Measurements from ENCODE around the gene ESRRG. TPM values are rescaled to one million over a fixed set of nuclear protein-coding genes. Genes with fewer than 3 reads are reported as not detected.

The ESRRG gene
- polyA plus RNA-seq, 1 donor from 2014 or later = 3.7 TPM

DNA sequence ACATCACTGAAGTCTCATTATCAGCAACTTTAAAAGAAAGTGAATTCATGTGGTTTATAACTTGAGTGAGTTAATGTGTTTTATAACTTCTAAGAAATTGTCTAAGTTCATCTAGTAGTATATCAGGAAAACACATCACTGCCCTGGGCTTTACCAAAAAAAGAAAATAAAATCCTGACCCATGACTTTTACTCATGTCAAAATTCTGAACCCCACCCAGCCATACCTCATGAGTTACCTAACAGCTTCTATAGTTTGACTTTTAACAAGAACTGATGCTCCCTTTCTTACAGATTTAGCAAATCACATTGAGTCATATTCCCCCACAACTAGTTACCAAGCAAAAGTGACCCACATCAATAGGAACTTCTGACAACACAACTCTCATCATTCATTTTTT lies 57.4 kb downstream of the ESRRG start:
- Histone ChIP-seq H3K36me3 (ENCODE audit: insufficient read depth, low read length) (no peaks in the 10 kb centered on the region), H4K20me1 (ENCODE audit: insufficient read depth) (no peaks in the 10 kb centered on the region), H3F3A (ENCODE audit: insufficient read depth, low read length, poor library complexity, severe bottlenecking) (no peaks in the 10 kb centered on the region), H3K79me2 (replicated peaks; ENCODE audit: insufficient read depth, low read length) (no peaks in the 10 kb centered on the region), H3K9ac (ENCODE audit: low read length) (no peak overlapping the region), H3K9me2 (ENCODE audit: insufficient read depth, low read length) (no peaks in the 10 kb centered on the region), H3K4me3 (ENCODE audit: low read length) (no peak overlapping the region), H3K9me3 (ENCODE audit: low read length) (no peaks in the 10 kb centered on the region), H2AFZ (ENCODE audit: low read depth, low read length) (no peak overlapping the region), H3K27ac (ENCODE audit: low read length) (no peak overlapping the region), H3K4me2 (ENCODE audit: low read length) (no peak overlapping the region), H3K27me3 (ENCODE audit: insufficient read depth, low read depth, low read length) (no peaks in the 10 kb centered on the region)
- TF ChIP-seq TAF1 (IDR thresholded peaks at IDR 0.05; ENCODE audit: low read depth) (no peak), EP300 (conservative IDR thresholded peaks at IDR 0.05; ENCODE audit: poor library complexity, severe bottlenecking) (no peak), POLR2AphosphoS5 (IDR thresholded peaks at IDR 0.05) (no peak), EZH2 (IDR thresholded peaks at IDR 0.05; ENCODE audit: borderline replicate concordance, insufficient read depth, low read length, poor library complexity, severe bottlenecking) (no peak), SMC3 (conservative IDR thresholded peaks at IDR 0.05; ENCODE audit: poor library complexity) (no peak), RAD21 (conservative IDR thresholded peaks at IDR 0.05) (no peak), MXI1 (conservative IDR thresholded peaks at IDR 0.05; ENCODE audit: poor library complexity, severe bottlenecking) (no peak)
- TF ChIP-seq, protein P1, sequence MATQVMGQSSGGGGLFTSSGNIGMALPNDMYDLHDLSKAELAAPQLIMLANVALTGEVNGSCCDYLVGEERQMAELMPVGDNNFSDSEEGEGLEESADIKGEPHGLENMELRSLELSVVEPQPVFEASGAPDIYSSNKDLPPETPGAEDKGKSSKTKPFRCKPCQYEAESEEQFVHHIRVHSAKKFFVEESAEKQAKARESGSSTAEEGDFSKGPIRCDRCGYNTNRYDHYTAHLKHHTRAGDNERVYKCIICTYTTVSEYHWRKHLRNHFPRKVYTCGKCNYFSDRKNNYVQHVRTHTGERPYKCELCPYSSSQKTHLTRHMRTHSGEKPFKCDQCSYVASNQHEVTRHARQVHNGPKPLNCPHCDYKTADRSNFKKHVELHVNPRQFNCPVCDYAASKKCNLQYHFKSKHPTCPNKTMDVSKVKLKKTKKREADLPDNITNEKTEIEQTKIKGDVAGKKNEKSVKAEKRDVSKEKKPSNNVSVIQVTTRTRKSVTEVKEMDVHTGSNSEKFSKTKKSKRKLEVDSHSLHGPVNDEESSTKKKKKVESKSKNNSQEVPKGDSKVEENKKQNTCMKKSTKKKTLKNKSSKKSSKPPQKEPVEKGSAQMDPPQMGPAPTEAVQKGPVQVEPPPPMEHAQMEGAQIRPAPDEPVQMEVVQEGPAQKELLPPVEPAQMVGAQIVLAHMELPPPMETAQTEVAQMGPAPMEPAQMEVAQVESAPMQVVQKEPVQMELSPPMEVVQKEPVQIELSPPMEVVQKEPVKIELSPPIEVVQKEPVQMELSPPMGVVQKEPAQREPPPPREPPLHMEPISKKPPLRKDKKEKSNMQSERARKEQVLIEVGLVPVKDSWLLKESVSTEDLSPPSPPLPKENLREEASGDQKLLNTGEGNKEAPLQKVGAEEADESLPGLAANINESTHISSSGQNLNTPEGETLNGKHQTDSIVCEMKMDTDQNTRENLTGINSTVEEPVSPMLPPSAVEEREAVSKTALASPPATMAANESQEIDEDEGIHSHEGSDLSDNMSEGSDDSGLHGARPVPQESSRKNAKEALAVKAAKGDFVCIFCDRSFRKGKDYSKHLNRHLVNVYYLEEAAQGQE (IDR thresholded peaks at IDR 0.05; ENCODE audit: borderline replicate concordance) = no peak
- TF ChIP-seq, protein P2, sequence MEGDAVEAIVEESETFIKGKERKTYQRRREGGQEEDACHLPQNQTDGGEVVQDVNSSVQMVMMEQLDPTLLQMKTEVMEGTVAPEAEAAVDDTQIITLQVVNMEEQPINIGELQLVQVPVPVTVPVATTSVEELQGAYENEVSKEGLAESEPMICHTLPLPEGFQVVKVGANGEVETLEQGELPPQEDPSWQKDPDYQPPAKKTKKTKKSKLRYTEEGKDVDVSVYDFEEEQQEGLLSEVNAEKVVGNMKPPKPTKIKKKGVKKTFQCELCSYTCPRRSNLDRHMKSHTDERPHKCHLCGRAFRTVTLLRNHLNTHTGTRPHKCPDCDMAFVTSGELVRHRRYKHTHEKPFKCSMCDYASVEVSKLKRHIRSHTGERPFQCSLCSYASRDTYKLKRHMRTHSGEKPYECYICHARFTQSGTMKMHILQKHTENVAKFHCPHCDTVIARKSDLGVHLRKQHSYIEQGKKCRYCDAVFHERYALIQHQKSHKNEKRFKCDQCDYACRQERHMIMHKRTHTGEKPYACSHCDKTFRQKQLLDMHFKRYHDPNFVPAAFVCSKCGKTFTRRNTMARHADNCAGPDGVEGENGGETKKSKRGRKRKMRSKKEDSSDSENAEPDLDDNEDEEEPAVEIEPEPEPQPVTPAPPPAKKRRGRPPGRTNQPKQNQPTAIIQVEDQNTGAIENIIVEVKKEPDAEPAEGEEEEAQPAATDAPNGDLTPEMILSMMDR (IDR thresholded peaks at IDR 0.05; ENCODE audit: poor library complexity, severe bottlenecking) = no peak

DNA sequence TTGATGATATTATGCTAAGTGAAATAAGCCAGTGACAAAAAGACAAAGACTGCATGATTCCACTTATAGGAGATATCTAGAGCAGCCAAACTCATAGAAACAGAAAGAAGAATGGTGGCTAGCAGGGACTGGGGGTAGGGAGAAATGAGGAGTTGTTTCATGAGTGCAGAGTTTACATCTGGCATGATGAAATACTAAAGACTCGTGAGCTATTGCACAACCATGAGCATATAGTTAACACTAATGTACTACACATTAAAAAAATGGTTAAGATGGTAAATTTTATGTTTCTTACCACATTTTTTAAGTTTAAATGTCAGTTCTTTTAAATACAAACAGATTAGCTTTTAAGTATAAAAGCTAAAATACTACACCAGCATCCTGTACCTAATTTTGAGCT lies 57.8 kb downstream of the ESRRG start:
- Histone ChIP-seq H2AFZ (ENCODE audit: low read depth, low read length) (no peak overlapping the region), H3K27ac (ENCODE audit: low read length) (no peak overlapping the region), H3F3A (ENCODE audit: insufficient read depth, low read length, poor library complexity, severe bottlenecking) (no peaks in the 10 kb centered on the region), H3K9me2 (ENCODE audit: insufficient read depth, low read length) (no peaks in the 10 kb centered on the region), H3K79me2 (replicated peaks; ENCODE audit: insufficient read depth, low read length) (no peaks in the 10 kb centered on the region), H3K4me3 (ENCODE audit: low read length) (no peak overlapping the region), H4K20me1 (ENCODE audit: insufficient read depth) (no peaks in the 10 kb centered on the region), H3K36me3 (ENCODE audit: insufficient read depth, low read length) (no peaks in the 10 kb centered on the region), H3K4me2 (ENCODE audit: low read length) (no peak overlapping the region), H3K9ac (ENCODE audit: low read length) (no peak overlapping the region), H3K9me3 (ENCODE audit: low read length) (no peaks in the 10 kb centered on the region), H3K27me3 (ENCODE audit: insufficient read depth, low read depth, low read length) (no peaks in the 10 kb centered on the region)
- TF ChIP-seq, protein P2 (IDR thresholded peaks at IDR 0.05; ENCODE audit: poor library complexity, severe bottlenecking) = no peak
- TF ChIP-seq TAF1 (IDR thresholded peaks at IDR 0.05; ENCODE audit: low read depth) = no peak
- TF ChIP-seq MXI1 (conservative IDR thresholded peaks at IDR 0.05; ENCODE audit: poor library complexity, severe bottlenecking) = no peak
